ENCODE data around the gene COX19.

The COX19 gene

GRCh38 chr7:999149-999879 lies 24.0 kb upstream of the COX19 start:
- Histone ChIP-seq H3K4me3 (ENCODE audit: low read depth, low read length) (no peak overlapping the region), H3K27me3 (ENCODE audit: control insufficient read depth, insufficient read depth, low read length) (no peaks in the 10 kb centered on the region), H3K4me1 (ENCODE audit: control insufficient read depth, insufficient read depth, low read length) (peaks cover 27% of the 10 kb centered on the region; the same call in 1 of the 2 replicates), H3K36me3 (ENCODE audit: control insufficient read depth, insufficient read depth, low read length) (peaks cover 7% of the 10 kb centered on the region; the same call in 1 of the 2 replicates), H3K9me3 (ENCODE audit: control insufficient read depth, insufficient read depth, low read depth, low read length) (no peaks in the 10 kb centered on the region), H3K9ac (ENCODE audit: low read length) (no peak overlapping the region), H3K27ac (ENCODE audit: low read depth, low read length) (no peak overlapping the region)

GRCh38 chr7:997404-998395 lies 22.4 kb upstream of the COX19 start:
- no peak overlapping the region for H3K4me3 ChIP-seq (ENCODE audit: low read depth, low read length)
- peaks cover 7% of the 10 kb centered on the region; the same call in 1 of the 2 replicates for H3K36me3 ChIP-seq (ENCODE audit: control insufficient read depth, insufficient read depth, low read length)
- H3K9me3 ChIP-seq (ENCODE audit: control insufficient read depth, insufficient read depth, low read depth, low read length) = no peaks in the 10 kb centered on the region
- no peak overlapping the region for H3K27ac ChIP-seq (ENCODE audit: low read depth, low read length)
- H3K27me3 ChIP-seq (ENCODE audit: control insufficient read depth, insufficient read depth, low read length) = no peaks in the 10 kb centered on the region
- H3K4me1 ChIP-seq (ENCODE audit: control insufficient read depth, insufficient read depth, low read length) = peaks cover 34% of the 10 kb centered on the region
- H3K9ac ChIP-seq (ENCODE audit: low read length) = no peak overlapping the region

GRCh38 chr7:996079-996872 lies 20.9 kb upstream of the COX19 start:
- no peak overlapping the region for H3K9ac ChIP-seq (ENCODE audit: low read length)
- H3K36me3 ChIP-seq (ENCODE audit: control insufficient read depth, insufficient read depth, low read length) = peaks cover 7% of the 10 kb centered on the region; the same call in 1 of the 2 replicates
- H3K4me1 ChIP-seq (ENCODE audit: control insufficient read depth, insufficient read depth, low read length) = peaks cover 36% of the 10 kb centered on the region
- H3K9me3 ChIP-seq (ENCODE audit: control insufficient read depth, insufficient read depth, low read depth, low read length) = no peaks in the 10 kb centered on the region
- H3K4me3 ChIP-seq (ENCODE audit: low read depth, low read length) = no peak overlapping the region
- no peaks in the 10 kb centered on the region for H3K27me3 ChIP-seq (ENCODE audit: control insufficient read depth, insufficient read depth, low read length)
- H3K27ac ChIP-seq (ENCODE audit: low read depth, low read length) = no peak overlapping the region

- Histone ChIP-seq H3K36me3 (ENCODE audit: control insufficient read depth, insufficient read depth, low read length) (peaks cover 7% of the 10 kb centered on the region; the same call in 1 of the 2 replicates), H3K4me1 (ENCODE audit: control insufficient read depth, insufficient read depth, low read length) (peaks cover 29% of the 10 kb centered on the region), H3K4me3 (ENCODE audit: low read depth, low read length) (no peak overlapping the region), H3K27me3 (ENCODE audit: control insufficient read depth, insufficient read depth, low read length) (no peaks in the 10 kb centered on the region), H3K9me3 (ENCODE audit: control insufficient read depth, insufficient read depth, low read depth, low read length) (no peaks in the 10 kb centered on the region), H3K27ac (ENCODE audit: low read depth, low read length) (no peak overlapping the region), H3K9ac (ENCODE audit: low read length) (no peak overlapping the region)
These were observed 20.2 kb upstream of the COX19 start for GRCh38 chr7:995571-995970.

GRCh38 chr7:994592-995308 lies 19.4 kb upstream of the COX19 start:
- Histone ChIP-seq H3K36me3 (ENCODE audit: control insufficient read depth, insufficient read depth, low read length) (peaks cover 7% of the 10 kb centered on the region; the same call in 1 of the 2 replicates), H3K4me3 (ENCODE audit: low read depth, low read length) (no peak overlapping the region), H3K27ac (ENCODE audit: low read depth, low read length) (no peak overlapping the region), H3K4me1 (ENCODE audit: control insufficient read depth, insufficient read depth, low read length) (peaks cover 23% of the 10 kb centered on the region), H3K9ac (ENCODE audit: low read length) (no peak overlapping the region), H3K9me3 (ENCODE audit: control insufficient read depth, insufficient read depth, low read depth, low read length) (no peaks in the 10 kb centered on the region), H3K27me3 (ENCODE audit: control insufficient read depth, insufficient read depth, low read length) (no peaks in the 10 kb centered on the region)

DNA sequence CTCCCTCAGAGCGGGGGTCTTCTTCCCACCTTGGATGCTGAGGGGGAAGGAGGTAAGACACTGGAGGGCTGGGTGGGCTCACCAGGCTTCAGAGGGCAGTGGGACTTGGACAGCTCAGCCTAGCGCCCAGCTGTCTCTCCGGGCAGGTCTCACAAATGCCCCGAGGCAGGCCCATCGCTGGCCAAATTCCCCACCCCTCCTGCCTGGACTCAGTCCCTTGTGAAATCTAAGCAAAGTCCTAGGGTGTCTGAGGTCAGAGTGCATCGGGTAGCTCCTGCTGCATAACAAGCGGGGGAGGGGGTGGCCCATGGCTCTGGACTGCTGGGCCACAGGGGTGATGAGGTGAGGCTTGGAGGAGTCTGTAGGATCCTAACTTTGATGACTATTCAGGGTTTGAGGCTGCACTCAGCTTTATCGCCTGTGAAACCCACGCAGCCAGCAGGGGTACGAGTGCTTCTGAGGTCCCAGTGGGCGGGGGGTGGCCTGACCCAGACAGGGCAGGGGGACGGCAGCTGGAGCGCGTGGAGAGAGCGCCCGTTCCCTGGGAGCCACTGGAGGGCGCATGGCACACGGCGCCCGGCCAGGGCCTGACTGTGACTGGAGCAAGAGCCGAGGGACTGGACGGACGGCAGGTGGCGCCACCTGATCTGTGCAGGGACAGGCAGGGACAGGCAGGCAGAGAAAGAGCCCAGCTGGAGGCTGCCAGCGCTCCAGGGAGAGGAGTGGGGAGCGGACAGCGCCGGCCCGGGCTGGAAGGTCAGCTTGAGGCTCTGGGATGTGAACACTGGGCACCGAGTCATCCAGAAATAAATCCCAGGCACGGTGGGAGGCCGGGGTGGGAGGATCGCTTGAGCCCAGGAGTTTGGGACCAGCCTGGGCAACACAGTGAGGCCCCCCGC lies 17.6 kb upstream of the COX19 start:
- H3K9ac ChIP-seq (ENCODE audit: low read length) = no peak overlapping the region
- no peak overlapping the region for H3K27ac ChIP-seq (ENCODE audit: low read depth, low read length)
- H3K9me3 ChIP-seq (ENCODE audit: control insufficient read depth, insufficient read depth, low read depth, low read length) = no peaks in the 10 kb centered on the region
- H3K4me3 ChIP-seq (ENCODE audit: low read depth, low read length) = no peak overlapping the region
- H3K36me3 ChIP-seq (ENCODE audit: control insufficient read depth, insufficient read depth, low read length) = peaks cover 7% of the 10 kb centered on the region; the same call in 1 of the 2 replicates
- peaks cover 24% of the 10 kb centered on the region for H3K4me1 ChIP-seq (ENCODE audit: control insufficient read depth, insufficient read depth, low read length)
- no peaks in the 10 kb centered on the region for H3K27me3 ChIP-seq (ENCODE audit: control insufficient read depth, insufficient read depth, low read length)

DNA sequence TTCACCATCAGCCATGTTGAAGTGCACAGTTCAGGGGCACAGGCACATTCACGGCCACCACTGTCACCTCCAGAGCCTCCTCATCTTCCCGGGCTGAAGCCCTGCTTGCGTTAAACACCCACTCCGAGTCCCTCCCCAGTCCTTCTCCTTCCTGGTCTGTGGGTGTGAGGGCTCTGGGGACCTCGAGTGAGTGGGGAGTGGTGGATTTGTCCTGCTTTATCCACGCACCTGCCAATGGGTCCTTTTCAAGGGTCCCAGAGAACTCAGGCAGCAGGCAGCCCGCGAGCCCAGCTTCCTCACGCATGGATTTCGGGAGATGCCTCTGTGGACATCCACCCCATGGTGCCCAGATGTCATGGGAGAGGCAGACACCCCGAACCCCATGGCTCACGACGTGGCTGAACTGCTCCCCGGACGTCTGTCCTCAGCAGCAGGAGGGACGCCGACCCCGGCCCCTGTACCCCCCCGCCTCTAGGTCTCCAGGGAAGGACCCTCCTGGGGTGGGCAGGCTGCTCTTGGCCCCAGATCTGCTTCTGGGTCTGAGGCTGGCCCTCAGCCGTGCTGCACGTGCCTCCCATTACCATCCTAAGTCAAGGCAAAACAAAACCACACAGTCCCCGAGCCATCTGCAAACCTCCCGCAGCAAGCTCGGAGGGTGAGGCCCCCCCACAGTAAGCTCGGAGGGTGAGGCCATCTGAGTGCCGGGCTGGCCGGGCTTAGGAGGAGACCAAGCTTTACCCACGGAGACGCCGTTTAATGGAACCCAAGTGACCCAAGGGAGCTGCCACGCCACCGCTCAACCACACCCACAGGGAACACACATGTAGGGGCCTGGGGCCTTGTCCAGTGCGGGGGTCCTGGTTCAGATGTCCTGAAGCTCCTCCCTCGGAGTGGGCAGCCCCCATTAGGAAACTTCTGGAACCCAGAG lies 16.6 kb upstream of the COX19 start:
- Histone ChIP-seq H3K36me3 (ENCODE audit: control insufficient read depth, insufficient read depth, low read length) (peaks cover 5% of the 10 kb centered on the region; the same call in 1 of the 2 replicates), H3K27ac (ENCODE audit: low read depth, low read length) (no peak overlapping the region), H3K27me3 (ENCODE audit: control insufficient read depth, insufficient read depth, low read length) (no peaks in the 10 kb centered on the region), H3K4me1 (ENCODE audit: control insufficient read depth, insufficient read depth, low read length) (peaks cover 15% of the 10 kb centered on the region), H3K9ac (ENCODE audit: low read length) (no peak overlapping the region), H3K9me3 (ENCODE audit: control insufficient read depth, insufficient read depth, low read depth, low read length) (no peaks in the 10 kb centered on the region), H3K4me3 (ENCODE audit: low read depth, low read length) (no peak overlapping the region)

DNA sequence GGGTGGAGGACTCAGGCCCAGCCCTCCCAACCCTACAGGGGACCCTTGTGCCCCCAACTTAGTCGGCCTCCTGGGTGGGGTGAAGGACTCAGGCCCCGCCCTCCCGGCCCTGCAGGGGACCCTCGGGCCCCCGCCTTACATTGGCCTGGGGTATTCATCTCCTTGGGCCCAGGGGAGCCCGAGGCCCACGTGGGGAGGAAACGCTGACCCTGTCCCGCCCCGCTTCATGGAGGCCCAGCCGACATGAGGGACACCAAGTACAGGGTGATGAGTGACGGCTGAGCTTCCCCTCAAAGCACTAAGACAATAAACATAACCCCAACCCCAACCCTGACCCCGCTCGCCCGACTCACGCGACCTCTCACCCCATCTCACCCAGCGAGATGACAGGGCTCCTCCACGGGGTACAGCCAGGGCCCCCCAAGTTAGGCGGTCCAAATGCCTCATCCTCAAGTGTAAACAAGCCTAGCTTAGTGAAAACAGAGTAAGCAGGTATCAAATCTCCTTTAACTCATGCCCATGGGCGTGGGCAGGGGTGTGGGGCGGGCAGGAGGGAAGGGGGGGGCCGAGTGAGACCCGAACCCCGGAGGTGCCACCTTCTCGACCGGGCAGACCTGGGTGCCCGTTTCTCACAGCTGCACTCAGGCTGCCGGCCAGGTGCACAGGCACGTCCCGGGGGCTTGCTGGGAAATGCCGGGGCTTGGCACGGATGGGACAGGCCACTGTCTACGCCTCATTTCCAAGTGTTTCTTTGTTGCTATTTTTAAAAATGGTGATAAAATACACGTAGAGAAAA lies 15.8 kb upstream of the COX19 start:
- H3K36me3 ChIP-seq (ENCODE audit: control insufficient read depth, insufficient read depth, low read length) = no peaks in the 10 kb centered on the region
- no peak overlapping the region for H3K4me3 ChIP-seq (ENCODE audit: low read depth, low read length)

More for the DNA sequence above, 15.8 kb upstream of the COX19 start:
- no peak overlapping the region for H3K9ac ChIP-seq (ENCODE audit: low read length)
- no peaks in the 10 kb centered on the region for H3K27me3 ChIP-seq (ENCODE audit: control insufficient read depth, insufficient read depth, low read length)
- peaks cover 15% of the 10 kb centered on the region for H3K4me1 ChIP-seq (ENCODE audit: control insufficient read depth, insufficient read depth, low read length)
- H3K27ac ChIP-seq (ENCODE audit: low read depth, low read length) = no peak overlapping the region
- no peaks in the 10 kb centered on the region for H3K9me3 ChIP-seq (ENCODE audit: control insufficient read depth, insufficient read depth, low read depth, low read length)

Data from HUES6 (cell line).